Ishikawa (cell line): Measurements from ENCODE around the gene ASAP2.

Experiments used
- CEBPB ChIP-seq: IDR thresholded peaks from 2 replicates; pipeline ENCODE4 v1.6.1; 2012
- CREB1 ChIP-seq: IDR thresholded peaks from 2 replicates; pipeline ENCODE4 v1.6.1; 2012; ENCODE audit warnings: low read depth
- EGR1 ChIP-seq: IDR thresholded peaks from 2 replicates; pipeline ENCODE4 v1.6.1; 2012
- EP300 ChIP-seq: IDR thresholded peaks from 2 replicates; pipeline ENCODE4 v1.6.1; 2012; ENCODE audit warnings: borderline replicate concordance
- MAX ChIP-seq: IDR thresholded peaks from 2 replicates; pipeline ENCODE4 v1.6.1; 2012
- NFIC ChIP-seq: IDR thresholded peaks from 2 replicates; pipeline ENCODE4 v1.6.1; 2012
- RAD21 ChIP-seq: IDR thresholded peaks from 2 replicates; pipeline ENCODE4 v1.6.1; 2012; ENCODE audit warnings: low read depth
- REST ChIP-seq: IDR thresholded peaks from 2 replicates; pipeline ENCODE4 v1.6.1; 2012; ENCODE audit warnings: low read depth, mild to moderate bottlenecking
- TAF1 ChIP-seq: IDR thresholded peaks from 2 replicates; pipeline ENCODE4 v1.6.1; 2012; ENCODE audit warnings: low read depth, mild to moderate bottlenecking
- TCF12 ChIP-seq: IDR thresholded peaks from 2 replicates; pipeline ENCODE4 v1.6.1; 2012; ENCODE audit warnings: low read depth
- TEAD4 ChIP-seq: IDR thresholded peaks from 2 replicates; pipeline ENCODE4 v1.6.1; 2012
- USF1 ChIP-seq: IDR thresholded peaks from 2 replicates; pipeline ENCODE4 v1.6.1; 2012
- ZBTB7A ChIP-seq: IDR thresholded peaks from 2 replicates; pipeline ENCODE4 v1.6.1; 2012; ENCODE audit warnings: low read depth

GRCh38 chr2:9407363-9407811 lies 200.8 kb downstream of the ASAP2 start:
- TF ChIP-seq RAD21 = no peak
- TF ChIP-seq CREB1 = no peak
- no peak for TF ChIP-seq EGR1
- no peak for TF ChIP-seq USF1
- no peak for TF ChIP-seq EP300
- no peak for TF ChIP-seq REST
- no peak for TF ChIP-seq MAX
- no peak for TF ChIP-seq ZBTB7A
- TF ChIP-seq NFIC = no peak
- TF ChIP-seq CEBPB = no peak
- no peak for TF ChIP-seq TAF1
- TF ChIP-seq TEAD4 = no peak
- no peak for TF ChIP-seq TCF12
